NCI-H69 (cell line): ENCODE results near the gene SCRT2.
A peak's percentile ranks its signal among the peaks of the same experiment; 100 is the strongest.

Source experiments
- DNase-seq: peaks from one replicate; lab custom pipeline; 2025; lab: John Stamatoyannopoulos, UW

The SCRT2 gene

GRCh38 chr20:672963-673602 lies 2.5 kb downstream of the SCRT2 start:
- DNase-seq, result peak; percentile 6

- DNase-seq, result no peak
Measured at GRCh38 chr20:671252-672030, 4.2 kb downstream of the SCRT2 start.

GRCh38 chr20:669573-669972 lies 6.0 kb downstream of the SCRT2 start:
- DNase-seq, result no peak

GRCh38 chr20:668638-669037 lies 7.0 kb downstream of the SCRT2 start:
- peak; percentile 6 for DNase-seq

GRCh38 chr20:668050-668449 lies 7.6 kb downstream of the SCRT2 start:
- DNase-seq, result no peak

- DNase-seq, result peak; percentile 34
Measured at GRCh38 chr20:667351-668034, 8.1 kb downstream of the SCRT2 start.

GRCh38 chr20:666877-667276 lies 8.7 kb downstream of the SCRT2 start:
- no peak for DNase-seq

GRCh38 chr20:665276-665675 lies 10.3 kb downstream of the SCRT2 start:
- peak; percentile 10 for DNase-seq

GRCh38 chr20:664576-664975 lies 11.0 kb downstream of the SCRT2 start:
- no peak for DNase-seq

GRCh38 chr20:664151-664550 lies 11.5 kb downstream of the SCRT2 start:
- no peak for DNase-seq

- DNase-seq, result no peak
Measured at GRCh38 chr20:663315-664090, 12.1 kb downstream of the SCRT2 start.

- no peak for DNase-seq
Measured at GRCh38 chr20:662277-663192, 13.1 kb downstream of the SCRT2 start.

- DNase-seq, result no peak
Measured at GRCh38 chr20:661474-662270, 13.9 kb downstream of the SCRT2 start.

- DNase-seq, result no peak
Measured at GRCh38 chr20:658731-659291, 16.8 kb downstream of the SCRT2 start.

- no peak for DNase-seq
Measured at GRCh38 chr20:658202-658601, 17.4 kb downstream of the SCRT2 start.

GRCh38 chr20:655726-656624 lies 19.6 kb downstream of the SCRT2 start:
- DNase-seq, result no peak

GRCh38 chr20:654417-654750 lies 21.2 kb downstream of the SCRT2 start:
- DNase-seq, result no peak

- no peak for DNase-seq
Measured at GRCh38 chr20:653590-654416, 21.8 kb downstream of the SCRT2 start.
